ENCODE data around the gene SPO11.

DNA sequence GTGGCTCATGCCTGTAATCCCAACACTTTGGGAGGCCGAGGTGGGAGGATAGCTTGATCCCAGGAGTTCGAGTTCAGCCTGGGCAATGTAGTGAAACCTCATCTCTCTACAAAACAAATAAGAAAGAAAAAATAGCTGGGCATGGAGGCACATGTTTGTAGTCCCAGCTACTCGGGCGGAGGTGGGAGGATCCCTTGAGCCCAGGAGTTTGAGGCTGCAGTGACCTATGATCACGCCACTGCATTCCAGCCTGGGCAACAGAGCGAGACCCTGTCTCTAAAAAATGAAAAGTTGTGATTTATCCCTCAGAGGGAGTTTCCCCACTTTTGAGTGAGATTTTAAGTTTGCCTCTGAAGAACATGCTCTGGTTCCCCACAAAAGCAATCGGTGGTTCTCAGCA lies 45.7 kb upstream of the SPO11 start:
- TF ChIP-seq JUND (IDR thresholded peaks at IDR 0.05) (no peak), POLR2A (IDR thresholded peaks at IDR 0.05; ENCODE audit: borderline replicate concordance, extremely low read depth, insufficient read depth, insufficient read length) (no peak), POLR2AphosphoS5 (IDR thresholded peaks at IDR 0.05; ENCODE audit: low read depth, low read length) (no peak), CTCF (IDR thresholded peaks at IDR 0.05 in 2 of 3, conservative IDR thresholded peaks at IDR 0.05 in 1 of 3; ENCODE audit: borderline replicate concordance in 1 of 3, insufficient read depth in 1 of 3, low read depth in 2 of 3, low read length in 2 of 3) (no peak)
- TF ChIP-seq, protein P1, sequence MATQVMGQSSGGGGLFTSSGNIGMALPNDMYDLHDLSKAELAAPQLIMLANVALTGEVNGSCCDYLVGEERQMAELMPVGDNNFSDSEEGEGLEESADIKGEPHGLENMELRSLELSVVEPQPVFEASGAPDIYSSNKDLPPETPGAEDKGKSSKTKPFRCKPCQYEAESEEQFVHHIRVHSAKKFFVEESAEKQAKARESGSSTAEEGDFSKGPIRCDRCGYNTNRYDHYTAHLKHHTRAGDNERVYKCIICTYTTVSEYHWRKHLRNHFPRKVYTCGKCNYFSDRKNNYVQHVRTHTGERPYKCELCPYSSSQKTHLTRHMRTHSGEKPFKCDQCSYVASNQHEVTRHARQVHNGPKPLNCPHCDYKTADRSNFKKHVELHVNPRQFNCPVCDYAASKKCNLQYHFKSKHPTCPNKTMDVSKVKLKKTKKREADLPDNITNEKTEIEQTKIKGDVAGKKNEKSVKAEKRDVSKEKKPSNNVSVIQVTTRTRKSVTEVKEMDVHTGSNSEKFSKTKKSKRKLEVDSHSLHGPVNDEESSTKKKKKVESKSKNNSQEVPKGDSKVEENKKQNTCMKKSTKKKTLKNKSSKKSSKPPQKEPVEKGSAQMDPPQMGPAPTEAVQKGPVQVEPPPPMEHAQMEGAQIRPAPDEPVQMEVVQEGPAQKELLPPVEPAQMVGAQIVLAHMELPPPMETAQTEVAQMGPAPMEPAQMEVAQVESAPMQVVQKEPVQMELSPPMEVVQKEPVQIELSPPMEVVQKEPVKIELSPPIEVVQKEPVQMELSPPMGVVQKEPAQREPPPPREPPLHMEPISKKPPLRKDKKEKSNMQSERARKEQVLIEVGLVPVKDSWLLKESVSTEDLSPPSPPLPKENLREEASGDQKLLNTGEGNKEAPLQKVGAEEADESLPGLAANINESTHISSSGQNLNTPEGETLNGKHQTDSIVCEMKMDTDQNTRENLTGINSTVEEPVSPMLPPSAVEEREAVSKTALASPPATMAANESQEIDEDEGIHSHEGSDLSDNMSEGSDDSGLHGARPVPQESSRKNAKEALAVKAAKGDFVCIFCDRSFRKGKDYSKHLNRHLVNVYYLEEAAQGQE (IDR thresholded peaks at IDR 0.05; ENCODE audit: low read depth): no peak
